Stimulated activated naive CD8-positive, alpha-beta T cell treated with anti-CD3 and anti-CD28 coated beads, Interleukin-15, amount 100 ng/mL, for 72 hours (primary cell): Measurements from ENCODE around the gene PF4V1.
"Not testable (repeated sequence)": the region's sequence is repeated elsewhere in the genome, so short reads cannot be mapped to it uniquely, and the experiment has no call there.

Source experiments
- ATAC-seq: fragments of 150-1000 bp; cut with Tn5 transposase; 2 replicates; pipeline ENCODE4 v1.10.0; 2021; ENCODE audit warnings: mild to moderate bottlenecking, moderate library complexity
- DNase-seq, 2 donors: peaks; one replicate each; pipeline ENCODE4 v3.0.0; 2021 to 2022
- H3K27ac Mint-ChIP-seq, 2 donors: one replicate each; pipeline ENCODE4 v1.8.0; 2022; ENCODE audit warnings: mild to moderate bottlenecking in 2 of 2, mixed read lengths in 2 of 2, moderate library complexity in 2 of 2
- H3K27me3 Mint-ChIP-seq: one replicate; pipeline ENCODE4 v1.8.0; 2022; ENCODE audit warnings: mixed read lengths
- H3K4me1 Mint-ChIP-seq: one replicate; pipeline ENCODE4 v1.8.0; 2022; ENCODE audit warnings: mild to moderate bottlenecking, mixed read lengths
- H3K4me3 Mint-ChIP-seq, 2 donors: one replicate each; pipeline ENCODE4 v1.8.0; 2022; ENCODE audit warnings: mild to moderate bottlenecking in 2 of 2, mixed read lengths in 2 of 2, moderate library complexity in 1 of 2
- H3K9me3 Mint-ChIP-seq, 2 donors: one replicate each; pipeline ENCODE4 v1.8.0; 2022; ENCODE audit warnings: mixed read lengths in 2 of 2

Gene PF4V1

GRCh38 chr4:73874386-73874785 is 21.3 kb downstream of the PF4V1 start:
- H3K27me3 Mint-ChIP-seq: peaks cover 18% of the 10 kb centered on the region
- peaks cover 4 to 10% of the 10 kb centered on the region in 2 donors for H3K9me3 Mint-ChIP-seq
- H3K4me3 Mint-ChIP-seq: no peak overlapping the region
- H3K27ac Mint-ChIP-seq: no peak overlapping the region
- ATAC-seq: no peak
- no peak for DNase-seq
- peaks cover 3% of the 10 kb centered on the region for H3K4me1 Mint-ChIP-seq

GRCh38 chr4:73875401-73875800 is 22.3 kb downstream of the PF4V1 start:
- ATAC-seq: no peak
- peaks cover 4 to 10% of the 10 kb centered on the region in 2 donors for H3K9me3 Mint-ChIP-seq

GRCh38 chr4:73883306-73883705 is 30.2 kb downstream of the PF4V1 start:
- peaks cover 8% of the 10 kb centered on the region for H3K27me3 Mint-ChIP-seq
- no peaks in the 10 kb centered on the region for H3K9me3 Mint-ChIP-seq
- H3K27ac Mint-ChIP-seq: no peak overlapping the region
- ATAC-seq (no peak), DNase-seq (no peak)
- H3K4me1 Mint-ChIP-seq: peaks cover 5% of the 10 kb centered on the region
- H3K4me3 Mint-ChIP-seq: no peak overlapping the region

More at GRCh38 chr4:73875401-73875800, 22.3 kb downstream of the PF4V1 start:
- Mint-ChIP-seq H3K4me1 (no peaks in the 10 kb centered on the region), H3K4me3 (no peak overlapping the region), H3K27me3 (peaks cover 7% of the 10 kb centered on the region), H3K27ac (no peak overlapping the region)
- no peak for DNase-seq

GRCh38 chr4:73885574-73886267 is 32.6 kb downstream of the PF4V1 start:
- peaks cover 5% of the 10 kb centered on the region for H3K4me1 Mint-ChIP-seq
- DNase-seq (no peak), ATAC-seq (no peak)
- H3K4me3 Mint-ChIP-seq: no peak overlapping the region
- no peaks in the 10 kb centered on the region for H3K9me3 Mint-ChIP-seq
- no peak overlapping the region for H3K27ac Mint-ChIP-seq
- peaks cover 8% of the 10 kb centered on the region for H3K27me3 Mint-ChIP-seq

GRCh38 chr4:73891326-73891725 is 38.2 kb downstream of the PF4V1 start:
- H3K4me3 Mint-ChIP-seq: no peak overlapping the region
- ATAC-seq (no peak), DNase-seq (no peak)
- H3K9me3 Mint-ChIP-seq: no peaks in the 10 kb centered on the region
- H3K27ac Mint-ChIP-seq: no peak overlapping the region
- no peaks in the 10 kb centered on the region for H3K4me1 Mint-ChIP-seq
- H3K27me3 Mint-ChIP-seq: no peaks in the 10 kb centered on the region

- no peaks in the 10 kb centered on the region for H3K9me3 Mint-ChIP-seq
- no peaks in the 10 kb centered on the region for H3K4me1 Mint-ChIP-seq
- ATAC-seq (no peak), DNase-seq (no peak)
- no peak overlapping the region for H3K4me3 Mint-ChIP-seq
- no peak overlapping the region for H3K27ac Mint-ChIP-seq
- H3K27me3 Mint-ChIP-seq: no peaks in the 10 kb centered on the region
Measured at GRCh38 chr4:73891739-73892405, 38.8 kb downstream of the PF4V1 start.

- Mint-ChIP-seq H3K4me3 (no peak overlapping the region), H3K27me3 (no peaks in the 10 kb centered on the region)
Measured at GRCh38 chr4:73892966-73893365, 39.9 kb downstream of the PF4V1 start.

GRCh38 chr4:73894001-73894400 is 40.9 kb downstream of the PF4V1 start:
- Mint-ChIP-seq H3K4me1 (no peaks in the 10 kb centered on the region), H3K27me3 (no peaks in the 10 kb centered on the region), H3K9me3 (no peaks in the 10 kb centered on the region), H3K27ac (no peak overlapping the region), H3K4me3 (no peak overlapping the region)
- no peak for ATAC-seq
- DNase-seq: no peak

More at GRCh38 chr4:73892966-73893365, 39.9 kb downstream of the PF4V1 start:
- no peak for ATAC-seq
- Mint-ChIP-seq H3K4me1 (no peaks in the 10 kb centered on the region), H3K27ac (no peak overlapping the region), H3K9me3 (no peaks in the 10 kb centered on the region)
- DNase-seq: no peak

GRCh38 chr4:73895201-73896175 is 42.4 kb downstream of the PF4V1 start:
- no peak for ATAC-seq
- no peak overlapping the region for H3K27ac Mint-ChIP-seq
- H3K27me3 Mint-ChIP-seq: no peaks in the 10 kb centered on the region
- no peak overlapping the region for H3K4me3 Mint-ChIP-seq
- no peaks in the 10 kb centered on the region for H3K9me3 Mint-ChIP-seq
- H3K4me1 Mint-ChIP-seq: no peaks in the 10 kb centered on the region
- no peak for DNase-seq

- Mint-ChIP-seq H3K9me3 (no peaks in the 10 kb centered on the region), H3K27ac (no peak overlapping the region), H3K4me3 (no peak overlapping the region), H3K4me1 (no peaks in the 10 kb centered on the region), H3K27me3 (no peaks in the 10 kb centered on the region)
- no peak for DNase-seq
- no peak for ATAC-seq
Measured at GRCh38 chr4:73896416-73896815, 43.3 kb downstream of the PF4V1 start.

- Mint-ChIP-seq H3K27me3 (no peaks in the 10 kb centered on the region), H3K9me3 (no peaks in the 10 kb centered on the region), H3K4me1 (no peaks in the 10 kb centered on the region), H3K27ac (no peak overlapping the region), H3K4me3 (no peak overlapping the region)
- DNase-seq (no peak), ATAC-seq (no peak)
Measured at GRCh38 chr4:73897380-73898136, 44.5 kb downstream of the PF4V1 start.

GRCh38 chr4:73899338-73899737 is 46.2 kb downstream of the PF4V1 start:
- H3K9me3 Mint-ChIP-seq, H3K27ac Mint-ChIP-seq, H3K4me3 Mint-ChIP-seq, H3K27me3 Mint-ChIP-seq, H3K4me1 Mint-ChIP-seq, DNase-seq, ATAC-seq: not testable (repeated sequence)

- no peak overlapping the region for H3K4me3 Mint-ChIP-seq
- no peak overlapping the region for H3K27ac Mint-ChIP-seq
- DNase-seq (no peak), ATAC-seq (no peak)
- H3K4me1 Mint-ChIP-seq: no peaks in the 10 kb centered on the region
- no peaks in the 10 kb centered on the region for H3K9me3 Mint-ChIP-seq
- no peaks in the 10 kb centered on the region for H3K27me3 Mint-ChIP-seq
Measured at GRCh38 chr4:73901031-73901430, 47.9 kb downstream of the PF4V1 start.

GRCh38 chr4:73902038-73902637 is 49.0 kb downstream of the PF4V1 start:
- peaks cover 0 to 3% of the 10 kb centered on the region in 2 donors for H3K9me3 Mint-ChIP-seq
- no peak overlapping the region for H3K27ac Mint-ChIP-seq
- no peak overlapping the region for H3K4me3 Mint-ChIP-seq
- DNase-seq: no peak
- H3K4me1 Mint-ChIP-seq: no peaks in the 10 kb centered on the region
- H3K27me3 Mint-ChIP-seq: no peaks in the 10 kb centered on the region
- no peak for ATAC-seq
